WTC11 (cell line): ENCODE data around the gene IFT27. TPM values are rescaled to one million over a fixed set of nuclear protein-coding genes. Genes with fewer than 3 reads are reported as not detected.

Experiments
- ATAC-seq: fragments of 200-7000 bp; cut with Tn5 transposase; 2 replicates; pipeline ENCODE4 v1.10.0; 2021; ENCODE audit warnings: mild to moderate bottlenecking, moderate library complexity
- CTCF ChIA-PET: fragments of 300-600 bp; sonication (Branson Sonifier 250); formaldehyde crosslinking; loops from one replicate; lab custom pipeline; 2021; ENCODE audit warnings: antibody characterized with exemption; lab: Charles Lee
- POLR2A ChIA-PET: fragments of 350-600 bp; sonication (Branson Sonifier 250); formaldehyde crosslinking; loops from one replicate; lab custom pipeline; 2021; ENCODE audit warnings: antibody characterized with exemption; lab: Charles Lee
- DNase-seq: peaks from one replicate; pipeline ENCODE4 v3.0.0; 2021; ENCODE audit warnings: low spot score
- H3K27ac Mint-ChIP-seq: 2 replicates; pipeline ENCODE4 v1.8.0; 2021; ENCODE audit warnings: mixed read lengths
- H3K27me3 Mint-ChIP-seq: 2 replicates; pipeline ENCODE4 v1.8.0; 2021; ENCODE audit warnings: low read depth, mild to moderate bottlenecking, moderate library complexity, mixed read lengths
- H3K36me3 Mint-ChIP-seq: 2 replicates; pipeline ENCODE4 v1.8.0; 2021; ENCODE audit warnings: mixed read lengths
- H3K4me1 Mint-ChIP-seq: 2 replicates; pipeline ENCODE4 v1.8.0; 2022; ENCODE audit warnings: mixed read lengths
- H3K4me3 Mint-ChIP-seq: 2 replicates; pipeline ENCODE4 v1.8.0; 2021; ENCODE audit warnings: mild to moderate bottlenecking, moderate library complexity, mixed read lengths
- H3K9me3 Mint-ChIP-seq: 2 replicates; pipeline ENCODE4 v1.8.0; 2021; ENCODE audit warnings: mixed read lengths
- ARID4B ChIP-seq: sonication (generic); formaldehyde crosslinking; IDR thresholded peaks from 2 replicates; pipeline ENCODE4 v1.8.0; 2023; ENCODE audit warnings: missing genetic modification reagents, mild to moderate bottlenecking, borderline replicate concordance
- ATF2 ChIP-seq: sonication (generic); formaldehyde crosslinking; IDR thresholded peaks from 2 replicates; pipeline ENCODE4 v1.8.1; 2022; ENCODE audit warnings: low read depth, missing genetic modification reagents, borderline replicate concordance
- CREM ChIP-seq: sonication (generic); formaldehyde crosslinking; IDR thresholded peaks from 2 replicates; pipeline ENCODE4 v1.8.1; 2022; ENCODE audit warnings: mild to moderate bottlenecking, missing genetic modification reagents, moderate library complexity
- E2F5 ChIP-seq: sonication (generic); formaldehyde crosslinking; IDR thresholded peaks from 2 replicates; pipeline ENCODE4 v1.8.1; 2022; ENCODE audit warnings: mild to moderate bottlenecking, moderate library complexity, missing genetic modification reagents
- ETV6 ChIP-seq: sonication (generic); formaldehyde crosslinking; IDR thresholded peaks from 2 replicates; pipeline ENCODE4 v1.8.1; 2022; ENCODE audit warnings: mild to moderate bottlenecking, missing genetic modification reagents
- FOXK1 ChIP-seq: sonication (generic); formaldehyde crosslinking; IDR thresholded peaks from 2 replicates; pipeline ENCODE4 v1.8.0; 2022; ENCODE audit warnings: mild to moderate bottlenecking, moderate library complexity, missing genetic modification reagents
- GABPB1 ChIP-seq: sonication (generic); formaldehyde crosslinking; IDR thresholded peaks from 2 replicates; pipeline ENCODE4 v1.8.1; 2023; ENCODE audit warnings: mild to moderate bottlenecking, missing genetic modification reagents
- MXD4 ChIP-seq: fragments of 250-450 bp; sonication (Bioruptor Pico); IDR thresholded peaks from 2 replicates; pipeline ENCODE4 v1.8.0; 2021; ENCODE audit warnings: mild to moderate bottlenecking, moderate library complexity, borderline replicate concordance
- RELA ChIP-seq: sonication (generic); formaldehyde crosslinking; IDR thresholded peaks from 2 replicates; pipeline ENCODE4 v1.8.1; 2022; ENCODE audit warnings: missing genetic modification reagents, mild to moderate bottlenecking, borderline replicate concordance
- SP1 ChIP-seq: sonication (generic); formaldehyde crosslinking; conservative IDR thresholded peaks from 2 replicates; pipeline ENCODE4 v1.8.1; 2022; ENCODE audit warnings: missing genetic modification reagents
- STAT6 ChIP-seq: sonication (generic); formaldehyde crosslinking; conservative IDR thresholded peaks from 2 replicates; pipeline ENCODE4 v1.8.1; 2023; ENCODE audit warnings: mild to moderate bottlenecking, low read depth, missing genetic modification reagents, moderate library complexity
- TCF7 ChIP-seq: sonication (generic); formaldehyde crosslinking; IDR thresholded peaks from 2 replicates; pipeline ENCODE4 v1.8.0; 2022; ENCODE audit warnings: mild to moderate bottlenecking, low read depth, missing genetic modification reagents, moderate library complexity
- USF2 ChIP-seq: sonication (generic); formaldehyde crosslinking; IDR thresholded peaks from 2 replicates; pipeline ENCODE4 v1.8.1; 2023; ENCODE audit warnings: mild to moderate bottlenecking, missing genetic modification reagents, moderate library complexity
- ZBTB21 ChIP-seq: sonication (generic); formaldehyde crosslinking; IDR thresholded peaks from 2 replicates; pipeline ENCODE4 v1.8.1; 2023; ENCODE audit warnings: mild to moderate bottlenecking, missing genetic modification reagents, borderline replicate concordance
- ZMAT4 ChIP-seq: fragments of 250-450 bp; sonication (Bioruptor Pico); IDR thresholded peaks from 2 replicates; pipeline ENCODE4 v1.9.0; 2021; ENCODE audit warnings: mild to moderate bottlenecking
- ZNF232 ChIP-seq: sonication (generic); formaldehyde crosslinking; IDR thresholded peaks from 2 replicates; pipeline ENCODE4 v1.8.0; 2022; ENCODE audit warnings: mild to moderate bottlenecking, missing genetic modification reagents
- total RNA-seq: library from RNA; stranded (reverse); gene quantifications from 3 replicates; pipeline ENCODE4 v1.2.3, GENCODE V29; 2021

The IFT27 gene
- total RNA-seq, 1 experiment from 2014 or later: 47.9 TPM

GRCh38 chr22:36822581-36822980, 46.7 kb upstream of the IFT27 start:
- peaks cover 14% of the 10 kb centered on the region for H3K27me3 Mint-ChIP-seq
- H3K4me3 Mint-ChIP-seq: no peak overlapping the region
- DNase-seq (no peak), ATAC-seq (peak; percentile 59)
- TF ChIP-seq ETV6 (CRISPR knock-in tag) (no peak), SP1 (CRISPR knock-in tag) (0 out of 2 replicates have a peak, but pooled peaks have one; percentile 14), FOXK1 (CRISPR knock-in tag) (no peak), ARID4B (CRISPR knock-in tag) (no peak), TCF7 (CRISPR knock-in tag) (no peak), USF2 (CRISPR knock-in tag) (no peak)
- no peaks in the 10 kb centered on the region for H3K36me3 Mint-ChIP-seq
- CTCF ChIA-PET: interaction anchor here (0.6 to 2.1 kb wide), 2 partner anchors 33 to 1112 kb away, joined by 3 to 7 read pairs; no protein-coding TSS in a partner anchor
- H3K27ac Mint-ChIP-seq: peak overlapping the region; percentile 63; the same call in 1 of the 2 replicates
- H3K9me3 Mint-ChIP-seq: no peaks in the 10 kb centered on the region
- peaks cover 27% of the 10 kb centered on the region for H3K4me1 Mint-ChIP-seq
- POLR2A ChIA-PET: no interaction called here

- Mint-ChIP-seq H3K9me3 (no peaks in the 10 kb centered on the region), H3K36me3 (no peaks in the 10 kb centered on the region), H3K4me3 (no peak overlapping the region), H3K27me3 (peaks cover 45% of the 10 kb centered on the region), H3K27ac (no peak overlapping the region), H3K4me1 (peaks cover 37% of the 10 kb centered on the region)
- ChIA-PET CTCF (interaction anchor here (1.1 to 3.9 kb wide), 3 partner anchors 37 to 62 kb away, joined by 3 to 17 read pairs (median 10); no protein-coding TSS in a partner anchor), POLR2A (no interaction called here)
- ATAC-seq (no peak), DNase-seq (peak; percentile 38)
- no peak for TF ChIP-seq ZMAT4 (CRISPR knock-in tag)
- no peak for TF ChIP-seq ATF2 (CRISPR knock-in tag)
- no peak for TF ChIP-seq STAT6 (CRISPR knock-in tag)
- no peak for TF ChIP-seq MXD4 (CRISPR knock-in tag)
- TF ChIP-seq ZBTB21 (CRISPR knock-in tag): no peak
- no peak for TF ChIP-seq GABPB1 (CRISPR knock-in tag)
- TF ChIP-seq ZNF232 (CRISPR knock-in tag): no peak
- TF ChIP-seq E2F5 (CRISPR knock-in tag): no peak
- no peak for TF ChIP-seq ETV6 (CRISPR knock-in tag)
- TF ChIP-seq RELA (CRISPR knock-in tag): no peak
- TF ChIP-seq CREM (CRISPR knock-in tag): no peak
- no peak for TF ChIP-seq ARID4B (CRISPR knock-in tag)
Measured at GRCh38 chr22:36819112-36819511, 43.2 kb upstream of the IFT27 start.
